ENCODE measurements around the gene UACA.
"Not testable (repeated sequence)": the region's sequence is repeated elsewhere in the genome, so short reads cannot be mapped to it uniquely, and the experiment has no call there.

Gene UACA

DNA sequence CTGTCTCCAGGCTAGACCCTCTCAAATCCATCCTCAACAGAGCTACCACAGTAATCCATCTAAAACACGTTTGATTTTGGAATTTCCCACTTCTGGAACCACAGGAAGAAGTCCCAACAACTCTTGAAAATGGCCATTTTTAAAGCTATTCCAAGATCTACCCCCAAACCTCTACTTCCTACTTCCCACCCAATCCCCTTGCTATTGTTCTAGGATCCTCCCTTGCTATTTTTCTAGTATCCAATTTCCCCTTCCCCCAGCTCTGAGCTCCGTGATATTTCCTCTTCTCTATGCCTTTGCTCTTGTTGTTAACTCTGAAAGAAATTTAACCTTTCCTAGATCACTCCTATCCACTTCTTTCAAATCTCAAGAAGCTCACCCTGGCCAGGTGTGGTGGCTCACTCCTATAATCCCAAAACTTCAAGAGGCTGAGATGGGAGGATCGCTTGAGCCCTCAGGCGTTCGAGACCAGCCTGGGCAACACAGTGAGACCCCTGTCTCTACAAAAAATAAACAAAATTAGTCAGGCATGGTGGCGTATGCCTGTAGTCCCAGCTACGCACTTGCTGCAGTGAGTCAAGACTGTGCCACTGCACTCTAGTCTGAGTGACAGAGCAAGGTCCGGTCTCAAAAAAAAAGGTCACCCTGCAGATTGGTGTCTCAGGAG is 13.0 kb downstream of the UACA start:
- Histone ChIP-seq H4K20me1 (ENCODE audit: insufficient read depth, low read length, poor library complexity, severe bottlenecking) (no peaks in the 10 kb centered on the region), H2AFZ (ENCODE audit: low read length) (no peak overlapping the region), H3K36me3 (ENCODE audit: insufficient read depth, low read length) (no peaks in the 10 kb centered on the region), H3K9ac (ENCODE audit: low read depth, low read length, poor library complexity, severe bottlenecking) (no peak overlapping the region), H3K4me1 (ENCODE audit: insufficient read depth, low read length, poor library complexity, severe bottlenecking) (peaks cover 27% of the 10 kb centered on the region), H3K79me2 (ENCODE audit: insufficient read depth, low read length) (no peaks in the 10 kb centered on the region), H3K9me2 (replicated peaks; ENCODE audit: low read depth, low read length) (no peaks in the 10 kb centered on the region), H3K27me3 (ENCODE audit: insufficient read depth, low read length, poor library complexity, severe bottlenecking) (no peaks in the 10 kb centered on the region), H3K4me3 (ENCODE audit: low read length, poor library complexity, severe bottlenecking) (no peak overlapping the region), H3K9me3 (ENCODE audit: insufficient read depth, low read depth, low read length) (no peaks in the 10 kb centered on the region), H3K4me2 (ENCODE audit: low read depth, low read length, poor library complexity, severe bottlenecking) (no peak overlapping the region), H3F3A (ENCODE audit: low read depth) (no peaks in the 10 kb centered on the region)
- TF ChIP-seq EZH2phosphoT487 (IDR thresholded peaks at IDR 0.05; ENCODE audit: borderline replicate concordance), result no peak
- TF ChIP-seq, protein P1, sequence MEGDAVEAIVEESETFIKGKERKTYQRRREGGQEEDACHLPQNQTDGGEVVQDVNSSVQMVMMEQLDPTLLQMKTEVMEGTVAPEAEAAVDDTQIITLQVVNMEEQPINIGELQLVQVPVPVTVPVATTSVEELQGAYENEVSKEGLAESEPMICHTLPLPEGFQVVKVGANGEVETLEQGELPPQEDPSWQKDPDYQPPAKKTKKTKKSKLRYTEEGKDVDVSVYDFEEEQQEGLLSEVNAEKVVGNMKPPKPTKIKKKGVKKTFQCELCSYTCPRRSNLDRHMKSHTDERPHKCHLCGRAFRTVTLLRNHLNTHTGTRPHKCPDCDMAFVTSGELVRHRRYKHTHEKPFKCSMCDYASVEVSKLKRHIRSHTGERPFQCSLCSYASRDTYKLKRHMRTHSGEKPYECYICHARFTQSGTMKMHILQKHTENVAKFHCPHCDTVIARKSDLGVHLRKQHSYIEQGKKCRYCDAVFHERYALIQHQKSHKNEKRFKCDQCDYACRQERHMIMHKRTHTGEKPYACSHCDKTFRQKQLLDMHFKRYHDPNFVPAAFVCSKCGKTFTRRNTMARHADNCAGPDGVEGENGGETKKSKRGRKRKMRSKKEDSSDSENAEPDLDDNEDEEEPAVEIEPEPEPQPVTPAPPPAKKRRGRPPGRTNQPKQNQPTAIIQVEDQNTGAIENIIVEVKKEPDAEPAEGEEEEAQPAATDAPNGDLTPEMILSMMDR (conservative IDR thresholded peaks at IDR 0.05; ENCODE audit: low read length), result no peak

DNA sequence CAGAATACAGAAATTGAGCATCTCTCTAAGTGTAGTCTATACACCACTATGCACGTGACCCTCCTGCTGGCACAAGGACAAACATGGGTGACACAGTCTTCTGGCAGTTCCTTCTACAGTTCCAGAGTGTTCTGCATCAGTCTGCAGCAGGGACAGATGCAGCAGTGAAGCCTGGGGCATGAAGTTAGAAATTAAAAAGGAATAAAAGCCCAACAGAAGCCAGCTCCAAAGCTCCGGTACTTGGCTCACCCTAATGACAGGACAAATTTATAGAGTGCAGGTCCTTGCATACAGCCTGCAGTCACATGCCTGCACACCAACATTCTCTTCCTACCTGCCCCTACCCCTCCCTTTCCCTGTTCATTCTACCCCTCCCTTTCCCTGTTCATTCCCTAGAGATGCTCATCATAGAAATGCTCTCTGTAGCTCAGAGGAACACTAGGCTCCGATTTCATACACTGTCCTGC is 15.0 kb downstream of the UACA start:
- Histone ChIP-seq H3K79me2 (ENCODE audit: insufficient read depth, low read length) (no peaks in the 10 kb centered on the region), H3K9me2 (replicated peaks; ENCODE audit: low read depth, low read length) (no peaks in the 10 kb centered on the region), H3F3A (ENCODE audit: low read depth) (no peaks in the 10 kb centered on the region), H3K9ac (ENCODE audit: low read depth, low read length, poor library complexity, severe bottlenecking) (no peak overlapping the region), H4K20me1 (ENCODE audit: insufficient read depth, low read length, poor library complexity, severe bottlenecking) (no peaks in the 10 kb centered on the region), H3K9me3 (ENCODE audit: insufficient read depth, low read depth, low read length) (no peaks in the 10 kb centered on the region), H2AFZ (ENCODE audit: low read length) (no peak overlapping the region), H3K4me1 (ENCODE audit: insufficient read depth, low read length, poor library complexity, severe bottlenecking) (peaks cover 30% of the 10 kb centered on the region), H3K4me3 (ENCODE audit: low read length, poor library complexity, severe bottlenecking) (no peak overlapping the region), H3K36me3 (ENCODE audit: insufficient read depth, low read length) (no peaks in the 10 kb centered on the region), H3K4me2 (ENCODE audit: low read depth, low read length, poor library complexity, severe bottlenecking) (no peak overlapping the region), H3K27me3 (ENCODE audit: insufficient read depth, low read length, poor library complexity, severe bottlenecking) (no peaks in the 10 kb centered on the region)
- TF ChIP-seq EZH2phosphoT487 (IDR thresholded peaks at IDR 0.05; ENCODE audit: borderline replicate concordance), result no peak
- TF ChIP-seq, protein P1 (conservative IDR thresholded peaks at IDR 0.05; ENCODE audit: low read length), result no peak

DNA sequence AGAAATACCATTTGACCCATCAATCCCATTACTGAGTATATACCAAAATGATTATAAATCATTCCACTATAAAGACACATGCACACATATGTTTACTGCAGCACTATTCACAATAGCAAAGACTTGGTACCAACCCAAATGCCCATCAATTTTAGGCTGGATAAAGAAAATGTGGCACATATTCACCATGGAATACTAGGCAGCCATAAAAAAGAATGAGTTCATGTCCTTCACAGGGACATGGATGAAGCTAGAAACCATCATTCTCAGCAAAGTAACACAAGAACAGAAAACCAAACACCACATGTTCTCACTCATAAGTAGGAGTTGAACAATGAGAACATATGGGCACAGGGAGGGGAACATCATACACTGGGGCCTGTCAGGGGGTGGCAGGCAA is 16.8 kb downstream of the UACA start:
- not testable (repeated sequence) for H3K9me2 ChIP-seq (replicated peaks; ENCODE audit: low read depth, low read length); H3K4me2 ChIP-seq (ENCODE audit: low read depth, low read length, poor library complexity, severe bottlenecking); H3K9me3 ChIP-seq (ENCODE audit: insufficient read depth, low read depth, low read length); H3K36me3 ChIP-seq (ENCODE audit: insufficient read depth, low read length); H3K79me2 ChIP-seq (ENCODE audit: insufficient read depth, low read length); H4K20me1 ChIP-seq (ENCODE audit: insufficient read depth, low read length, poor library complexity, severe bottlenecking); H3F3A ChIP-seq (ENCODE audit: low read depth); H2AFZ ChIP-seq (ENCODE audit: low read length); H3K9ac ChIP-seq (ENCODE audit: low read depth, low read length, poor library complexity, severe bottlenecking); H3K4me3 ChIP-seq (ENCODE audit: low read length, poor library complexity, severe bottlenecking); H3K27me3 ChIP-seq (ENCODE audit: insufficient read depth, low read length, poor library complexity, severe bottlenecking)
- H3K4me1 ChIP-seq (ENCODE audit: insufficient read depth, low read length, poor library complexity, severe bottlenecking), result peaks cover 35% of the 10 kb centered on the region

DNA sequence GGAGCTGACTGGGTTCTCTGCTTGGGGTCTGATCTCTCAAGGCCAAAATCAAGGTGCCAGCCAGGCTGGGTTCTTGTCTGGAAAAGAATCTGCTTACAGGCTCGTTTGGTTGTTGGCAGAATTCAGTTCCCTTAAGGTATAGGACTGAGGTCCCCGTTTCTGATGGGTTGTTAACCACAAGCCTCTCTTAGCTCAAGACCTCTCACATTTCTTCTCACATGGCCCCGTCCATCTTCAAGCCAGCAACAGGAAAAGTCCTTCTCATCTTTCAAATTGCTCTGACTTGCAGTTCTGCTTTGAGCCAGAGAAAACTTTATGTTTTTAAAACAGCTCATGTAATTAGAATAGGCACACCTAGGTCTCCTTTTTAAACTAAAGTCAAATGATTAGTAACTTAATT is 20.4 kb downstream of the UACA start:
- Histone ChIP-seq H2AFZ (ENCODE audit: low read length) (peak overlapping the region; percentile 59), H3K4me3 (ENCODE audit: low read length, poor library complexity, severe bottlenecking) (peak overlapping the region; percentile 45), H3K9me2 (replicated peaks; ENCODE audit: low read depth, low read length) (no peaks in the 10 kb centered on the region), H3K9me3 (ENCODE audit: insufficient read depth, low read depth, low read length) (no peaks in the 10 kb centered on the region), H3K4me1 (ENCODE audit: insufficient read depth, low read length, poor library complexity, severe bottlenecking) (peaks cover 31% of the 10 kb centered on the region), H4K20me1 (ENCODE audit: insufficient read depth, low read length, poor library complexity, severe bottlenecking) (no peaks in the 10 kb centered on the region), H3K27me3 (ENCODE audit: insufficient read depth, low read length, poor library complexity, severe bottlenecking) (no peaks in the 10 kb centered on the region), H3K36me3 (ENCODE audit: insufficient read depth, low read length) (no peaks in the 10 kb centered on the region), H3K79me2 (ENCODE audit: insufficient read depth, low read length) (no peaks in the 10 kb centered on the region), H3K4me2 (ENCODE audit: low read depth, low read length, poor library complexity, severe bottlenecking) (peak overlapping the region; percentile 63), H3K9ac (ENCODE audit: low read depth, low read length, poor library complexity, severe bottlenecking) (peak overlapping the region; percentile 59), H3F3A (ENCODE audit: low read depth) (no peaks in the 10 kb centered on the region)
- TF ChIP-seq, protein P1 (conservative IDR thresholded peaks at IDR 0.05; ENCODE audit: low read length), result no peak
- no peak for TF ChIP-seq EZH2phosphoT487 (IDR thresholded peaks at IDR 0.05; ENCODE audit: borderline replicate concordance)
